Neutrophil (primary cell): ENCODE measurements around the gene DIRAS1.

Experiments used
- H3K27ac ChIP-seq: fragments of 200-600 bp; sonication (generic); 2 replicates; pipeline ENCODE4 v1.5.1; 2016; ENCODE audit warnings: mild to moderate bottlenecking, moderate library complexity
- H3K27me3 ChIP-seq: fragments of 200-600 bp; sonication (generic); 2 replicates; pipeline ENCODE4 v1.6.0; 2016; ENCODE audit warnings: mild to moderate bottlenecking
- H3K36me3 ChIP-seq: fragments of 200-600 bp; sonication (generic); 2 replicates; pipeline ENCODE4 v1.5.1; 2017
- H3K4me1 ChIP-seq, 2 experiments: fragments of 200-600 bp in 1 of 2; sonication (generic) in 1 of 2; 1 replicate in 1 of 2; 2 replicates in 1 of 2; pipeline versions ENCODE4 v1.5.1 to v1.6.1; 2013 to 2016; ENCODE audit warnings: low read depth in 1 of 2, low read length in 1 of 2, mild to moderate bottlenecking in 1 of 2, moderate library complexity in 1 of 2; ENCODE audit not compliant: control insufficient read depth in 1 of 2, insufficient read depth in 1 of 2
- H3K4me3 ChIP-seq, 2 experiments: fragments of 200-600 bp in 1 of 2; sonication (generic) in 1 of 2; 1 replicate in 1 of 2; 2 replicates in 1 of 2; pipeline ENCODE4 v1.5.1; 2013 to 2016; ENCODE audit warnings: low read depth in 1 of 2, low read length in 1 of 2, mild to moderate bottlenecking in 1 of 2, moderate library complexity in 1 of 2
- H3K9me3 ChIP-seq: fragments of 200-600 bp; sonication (generic); 2 replicates; pipeline ENCODE4 v1.5.1; 2016
- TF ChIP-seq, protein P1 (sequence below): fragments of 200-600 bp; sonication (generic); IDR thresholded peaks from 2 replicates; pipeline ENCODE4 v1.5.1; 2016; ENCODE audit warnings: antibody characterized with exemption

DIRAS1 gene

DNA sequence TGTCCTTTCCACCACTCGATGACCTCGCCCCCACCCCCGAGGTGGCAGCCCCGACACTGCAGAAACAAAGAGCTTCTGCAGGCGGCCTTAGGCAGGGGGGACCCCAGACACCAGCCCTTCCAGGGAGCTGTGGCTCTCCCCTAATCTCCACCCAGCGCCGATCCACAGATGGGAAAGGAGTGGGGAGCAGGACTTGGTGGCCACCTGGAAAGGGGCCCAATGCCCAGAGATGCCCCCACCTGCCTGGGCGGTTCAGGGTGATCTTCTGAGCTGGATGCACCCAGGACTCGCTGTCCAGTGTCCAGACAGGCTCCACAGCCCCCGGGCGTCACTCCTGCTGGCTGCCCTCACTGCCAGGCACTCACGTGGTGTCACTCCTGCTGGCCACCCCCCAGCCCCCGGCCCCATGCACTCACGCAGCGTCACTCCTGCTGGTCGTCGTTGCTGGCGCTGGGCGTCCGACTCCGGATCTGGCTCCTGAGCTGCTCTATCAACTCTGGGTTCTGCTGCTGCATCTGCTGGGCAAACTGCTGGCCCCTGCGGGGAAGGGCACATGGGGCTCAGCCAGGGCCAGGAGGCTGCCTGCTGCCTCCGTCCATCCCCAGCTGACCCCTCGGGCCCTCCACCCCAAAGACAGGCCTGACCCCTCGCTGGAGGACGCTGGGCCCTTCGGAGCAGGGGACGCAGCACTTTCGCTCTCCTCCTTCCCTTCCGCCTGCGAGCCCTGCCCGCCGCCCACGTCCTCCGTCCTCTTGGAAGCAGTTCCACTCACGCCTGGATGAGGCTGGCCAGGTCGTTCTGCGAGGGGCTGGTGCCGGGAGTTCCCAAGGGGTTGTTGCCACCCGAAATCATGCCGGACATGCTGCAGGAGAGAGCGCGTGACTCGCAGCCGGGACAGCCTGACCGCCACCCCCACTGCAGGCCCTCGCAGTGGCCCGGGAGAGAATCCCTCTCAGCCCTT, 36.0 kb upstream of the DIRAS1 start:
- Histone ChIP-seq H3K27me3 (no peaks in the 10 kb centered on the region), H3K4me3 (no peak overlapping the region), H3K36me3 (peaks cover 85% of the 10 kb centered on the region), H3K27ac (no peak overlapping the region), H3K4me1 (no peaks in the 10 kb centered on the region), H3K9me3 (no peaks in the 10 kb centered on the region)
- TF ChIP-seq, protein P1, sequence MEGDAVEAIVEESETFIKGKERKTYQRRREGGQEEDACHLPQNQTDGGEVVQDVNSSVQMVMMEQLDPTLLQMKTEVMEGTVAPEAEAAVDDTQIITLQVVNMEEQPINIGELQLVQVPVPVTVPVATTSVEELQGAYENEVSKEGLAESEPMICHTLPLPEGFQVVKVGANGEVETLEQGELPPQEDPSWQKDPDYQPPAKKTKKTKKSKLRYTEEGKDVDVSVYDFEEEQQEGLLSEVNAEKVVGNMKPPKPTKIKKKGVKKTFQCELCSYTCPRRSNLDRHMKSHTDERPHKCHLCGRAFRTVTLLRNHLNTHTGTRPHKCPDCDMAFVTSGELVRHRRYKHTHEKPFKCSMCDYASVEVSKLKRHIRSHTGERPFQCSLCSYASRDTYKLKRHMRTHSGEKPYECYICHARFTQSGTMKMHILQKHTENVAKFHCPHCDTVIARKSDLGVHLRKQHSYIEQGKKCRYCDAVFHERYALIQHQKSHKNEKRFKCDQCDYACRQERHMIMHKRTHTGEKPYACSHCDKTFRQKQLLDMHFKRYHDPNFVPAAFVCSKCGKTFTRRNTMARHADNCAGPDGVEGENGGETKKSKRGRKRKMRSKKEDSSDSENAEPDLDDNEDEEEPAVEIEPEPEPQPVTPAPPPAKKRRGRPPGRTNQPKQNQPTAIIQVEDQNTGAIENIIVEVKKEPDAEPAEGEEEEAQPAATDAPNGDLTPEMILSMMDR = no peak

DNA sequence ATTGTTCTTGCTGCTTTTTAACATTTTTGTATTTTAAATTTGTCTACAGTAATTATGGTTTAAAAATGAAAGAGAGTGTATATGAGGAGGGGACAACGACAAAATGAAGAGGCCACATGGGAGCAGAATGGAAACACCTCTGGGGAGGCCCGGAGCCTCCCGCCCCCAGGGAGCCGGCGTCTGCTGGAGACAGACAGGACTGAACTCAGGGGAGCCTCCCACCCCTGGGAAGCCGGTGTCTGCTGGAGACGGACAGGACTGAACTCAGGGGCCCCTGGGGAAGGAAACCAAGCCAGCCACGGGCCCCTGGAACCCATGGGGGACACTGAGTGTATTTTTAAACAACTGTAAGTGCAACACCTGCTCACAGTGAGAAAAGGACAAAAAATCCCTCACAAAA, 35.3 kb upstream of the DIRAS1 start:
- TF ChIP-seq, protein P1 = no peak
- Histone ChIP-seq H3K36me3 (peaks cover 78% of the 10 kb centered on the region), H3K4me1 (no peaks in the 10 kb centered on the region), H3K4me3 (no peak overlapping the region), H3K27me3 (no peaks in the 10 kb centered on the region), H3K27ac (no peak overlapping the region), H3K9me3 (no peaks in the 10 kb centered on the region)

DNA sequence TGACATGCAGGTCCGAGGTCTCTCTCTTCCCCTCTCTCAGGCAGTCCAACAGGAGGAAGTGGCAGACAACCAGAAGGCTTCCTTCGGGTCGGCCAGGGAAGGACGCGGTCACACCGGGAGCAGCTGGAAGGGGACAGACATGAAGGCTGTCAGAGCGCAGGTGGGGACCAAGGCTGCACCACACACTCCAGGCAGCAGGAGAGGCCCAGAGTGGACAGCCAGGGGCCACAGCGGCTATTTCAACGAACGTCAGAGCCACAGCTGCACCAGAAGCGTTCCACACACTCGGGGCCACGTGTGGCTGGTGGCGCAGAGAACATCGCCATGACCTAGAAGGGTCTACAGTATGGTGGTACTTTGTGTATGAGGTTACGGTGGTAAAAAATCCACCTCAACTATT, 34.6 kb upstream of the DIRAS1 start:
- Histone ChIP-seq H3K27me3 (no peaks in the 10 kb centered on the region), H3K4me1 (peaks cover 1 to 2% of the 10 kb centered on the region in 2 experiments), H3K4me3 (no peak overlapping the region), H3K27ac (no peak overlapping the region), H3K9me3 (no peaks in the 10 kb centered on the region), H3K36me3 (peaks cover 71% of the 10 kb centered on the region)
- TF ChIP-seq, protein P1 = no peak

DNA sequence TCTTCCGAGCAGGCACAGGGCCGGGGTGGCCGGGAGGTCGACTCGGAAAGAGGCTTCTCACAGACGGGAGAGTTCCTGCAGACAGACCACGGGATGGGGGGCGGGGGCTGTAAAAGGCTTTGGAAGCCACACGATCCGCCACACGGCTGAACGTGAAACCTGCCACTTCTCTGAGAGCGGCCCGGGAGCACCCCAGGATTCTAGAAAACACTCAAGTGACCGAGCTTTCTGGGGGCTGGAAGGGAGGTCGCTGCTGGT, 34.2 kb upstream of the DIRAS1 start:
- Histone ChIP-seq H3K27ac (no peak overlapping the region), H3K9me3 (no peaks in the 10 kb centered on the region), H3K36me3 (peaks cover 68% of the 10 kb centered on the region), H3K4me3 (no peak overlapping the region), H3K4me1 (peaks cover 6 to 7% of the 10 kb centered on the region in 2 experiments), H3K27me3 (no peaks in the 10 kb centered on the region)
- TF ChIP-seq, protein P1 = no peak

DNA sequence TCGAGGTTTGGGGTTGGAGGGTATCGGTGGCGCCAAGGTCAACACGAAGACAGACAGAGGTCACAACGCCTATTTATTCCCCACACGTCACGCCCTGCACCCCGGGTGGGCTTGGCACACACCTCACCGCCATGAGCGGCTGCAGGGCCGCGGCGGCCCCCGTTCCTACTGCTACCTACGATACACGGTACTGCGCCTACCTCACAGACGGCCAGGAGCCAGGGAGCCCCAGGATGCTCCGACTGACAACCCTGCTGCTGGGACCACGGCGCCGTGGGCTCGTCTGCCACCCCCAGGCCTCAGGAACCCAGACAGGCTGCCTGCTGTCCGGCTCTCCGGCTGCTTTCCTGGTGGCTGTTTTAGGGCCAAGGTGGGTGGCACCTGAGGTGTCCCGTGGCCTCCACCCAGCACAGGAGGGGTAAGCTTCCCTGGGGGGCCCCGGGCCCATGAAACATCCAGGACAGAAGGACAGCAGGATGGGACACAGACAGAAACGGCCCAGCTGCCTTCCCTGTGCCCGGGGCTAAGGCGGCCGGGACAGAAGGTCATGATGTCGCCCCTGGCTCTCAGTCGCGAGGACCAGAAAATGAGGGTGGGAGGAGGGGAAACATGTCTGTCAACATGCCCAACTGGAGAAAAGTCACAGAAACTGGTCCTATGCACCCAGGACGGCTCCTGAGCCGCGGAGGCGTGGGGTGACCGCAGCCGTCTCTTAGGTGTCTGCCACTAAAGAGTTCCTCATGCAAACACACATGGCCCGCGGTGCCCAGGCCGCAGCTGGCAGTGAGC, 33.7 kb upstream of the DIRAS1 start:
- H3K36me3 ChIP-seq = peaks cover 63% of the 10 kb centered on the region
- H3K4me3 ChIP-seq = no peak overlapping the region
- no peak overlapping the region for H3K27ac ChIP-seq
- H3K4me1 ChIP-seq = peaks cover 8% of the 10 kb centered on the region in 2 experiments
- TF ChIP-seq, protein P1 = no peak
- no peaks in the 10 kb centered on the region for H3K27me3 ChIP-seq
- H3K9me3 ChIP-seq = no peaks in the 10 kb centered on the region
